ENCODE results near the gene ABCC4.

The ABCC4 gene

GRCh38 chr13:95301183-95301967 lies at the start of gene ABCC4:
TSS of gene ABCC4 (minus strand) at chr13:95301451. CDS start at chr13:95301314, 137 bp downstream.
- DNase-seq = peak; percentile 68

- DNase-seq = no peak
These were observed 48.0 kb upstream of the ABCC4 start for GRCh38 chr13:95349267-95349666.

- DNase-seq = no peak
These were observed 42.7 kb upstream of the ABCC4 start for GRCh38 chr13:95343944-95344343.

GRCh38 chr13:95341441-95341840 lies 40.2 kb upstream of the ABCC4 start:
- DNase-seq = no peak

GRCh38 chr13:95338905-95339304 lies 37.7 kb upstream of the ABCC4 start:
- DNase-seq = no peak

GRCh38 chr13:95337597-95337996 lies 36.3 kb upstream of the ABCC4 start:
- no peak for DNase-seq

- DNase-seq = no peak
These were observed 34.4 kb upstream of the ABCC4 start for GRCh38 chr13:95335667-95336066.

- no peak for DNase-seq
These were observed 27.1 kb upstream of the ABCC4 start for GRCh38 chr13:95328386-95328785.

- no peak for DNase-seq
These were observed 25.9 kb upstream of the ABCC4 start for GRCh38 chr13:95327190-95327589.

- no peak for DNase-seq
These were observed 25.4 kb upstream of the ABCC4 start for GRCh38 chr13:95326695-95327094.

GRCh38 chr13:95325485-95325884 lies 24.2 kb upstream of the ABCC4 start:
- DNase-seq = no peak

- no peak for DNase-seq
These were observed 22.8 kb upstream of the ABCC4 start for GRCh38 chr13:95323930-95324662.

GRCh38 chr13:95319551-95320274 lies 18.5 kb upstream of the ABCC4 start:
- no peak for DNase-seq

GRCh38 chr13:95317039-95317989 lies 16.1 kb upstream of the ABCC4 start:
- no peak for DNase-seq

GRCh38 chr13:95315752-95316151 lies 14.5 kb upstream of the ABCC4 start:
- DNase-seq = no peak

GRCh38 chr13:95307507-95307906 lies 6.3 kb upstream of the ABCC4 start:
- no peak for DNase-seq

GRCh38 chr13:95304453-95304852 lies 3.2 kb upstream of the ABCC4 start:
- DNase-seq = no peak

- DNase-seq = no peak
These were observed 730 bp upstream of the ABCC4 start for GRCh38 chr13:95301968-95302393.

- DNase-seq = peak; percentile 57
These were observed 547 bp downstream of the ABCC4 start for GRCh38 chr13:95300625-95301182.

GRCh38 chr13:95298971-95299621 lies 2.2 kb downstream of the ABCC4 start:
- DNase-seq = no peak

GRCh38 chr13:95298169-95298965 lies 2.9 kb downstream of the ABCC4 start:
- no peak for DNase-seq

Measured in activated T-cell treated with anti-CD3 and anti-CD28 coated beads, Interleukin-2, amount 50 U/mL, for 1 hour (primary cell).